Pancreas (tissue), 10 donors: ENCODE data around the gene CD69. TPM values are rescaled to one million over a fixed set of nuclear protein-coding genes. Genes with fewer than 3 reads are reported as not detected.

Experiments used
- ATAC-seq, 4 donors: fragments of 200-7000 bp; cut with Tn5 transposase; one replicate each; pipeline versions ENCODE4 v1.8.0 to v1.9.1; 2020; ENCODE audit warnings: mild to moderate bottlenecking in 4 of 4, moderate library complexity in 4 of 4
- DNase-seq, 6 donors: peaks; one replicate each; pipeline ENCODE4 v3.0.0-alpha.2; 2020
- FAIRE-seq: peaks from 2 replicates; lab custom pipeline; 2012; peaks lifted over from hg19 to GRCh38; lab: Jason Lieb, UNC
- H3K27ac ChIP-seq, 4 donors: fragments of 200-600 bp; sonication (generic); 1 replicate in 3 of 4; 2 replicates in 1 of 4; pipeline versions ENCODE4 v1.5.0 to v1.8.0; 2020
- H3K27me3 ChIP-seq, 4 donors: fragments of 200-600 bp; one replicate each; pipeline ENCODE4 v1.8.0; 2021
- H3K36me3 ChIP-seq, 3 donors: fragments of 200-600 bp; sonication (generic) in 1 of 3; one replicate each; pipeline versions ENCODE4 v1.5.0 to v1.8.0; 2020 to 2021
- H3K4me1 ChIP-seq, 3 donors: fragments of 200-600 bp; one replicate each; pipeline ENCODE4 v1.8.0; 2021
- H3K4me3 ChIP-seq, 4 donors: fragments of 200-600 bp; sonication (generic) in 2 of 4; one replicate each; pipeline versions ENCODE4 v1.5.0 to v1.8.0; 2020 to 2021
- H3K9me3 ChIP-seq, 4 donors: fragments of 200-600 bp; one replicate each; pipeline ENCODE4 v1.8.0; 2021
- WGBS, 2 donors: extraction: QIAGEN DNeasy Blood & Tissue Kit; methylation state at CpG; one replicate each; pipeline ENCODE4 v1.1.7; 2013; 5-methylcytosine and 5-hydroxymethylcytosine counted together
- intact Hi-C, 3 donors: fragments of 100-400 bp; cut with DNase I; formaldehyde crosslinking; loops; one replicate each; pipeline versions ENCODE4 v1.11.1 to v1.14.2; 2022
- polyA plus RNA-seq, 2 donors: library from polyadenylated mRNA; stranded (reverse); fragments of 200-250 nt; gene quantifications; one replicate each; pipeline ENCODE4 v1.2.3, GENCODE V29; 2013
- total RNA-seq, 6 donors: library from RNA; stranded (reverse); fragmentation: NEBNext Ultra II Directional in 4 of 6; extraction: Animal tissue kit (Norgen Biotek cat#: 25700) in 4 of 6; gene quantifications; one replicate each; pipeline versions ENCODE4 v1.2.1 to v1.2.4, GENCODE V29; 2021 to 2023
- TF ChIP-seq, protein P1 (sequence below), 4 donors: fragments of 200-600 bp; sonication (generic) in 3 of 4; IDR thresholded peaks; one replicate each; pipeline versions ENCODE4 v1.5.0 to v1.8.0; 2021; ENCODE audit warnings: antibody characterized with exemption in 4 of 4
- donor health status: healthy with polysubstance abuse.
- donor health status: DM: no; HTN: no; CAD: no; lungs with moderate emphysema.
- donor health status: DM: no; HTN: no; CAD: no.
- donor health status: control.
- donor health status: control.
- donor health status: Bipolar disorder and iron deficiency.
- donor health status: DM: yes; HTN: yes; CAD: no.
- donor health status: DM: no; HTN: no; CAD: no.
- donor health status: DM: no; HTN: no; CAD: no.
- donor health status: DM: yes; HTN: yes; CAD: no.

CD69 gene
- total and polyA plus RNA-seq, 8 donors: 0.12 to 1.9 (median 0.48) TPM

DNA sequence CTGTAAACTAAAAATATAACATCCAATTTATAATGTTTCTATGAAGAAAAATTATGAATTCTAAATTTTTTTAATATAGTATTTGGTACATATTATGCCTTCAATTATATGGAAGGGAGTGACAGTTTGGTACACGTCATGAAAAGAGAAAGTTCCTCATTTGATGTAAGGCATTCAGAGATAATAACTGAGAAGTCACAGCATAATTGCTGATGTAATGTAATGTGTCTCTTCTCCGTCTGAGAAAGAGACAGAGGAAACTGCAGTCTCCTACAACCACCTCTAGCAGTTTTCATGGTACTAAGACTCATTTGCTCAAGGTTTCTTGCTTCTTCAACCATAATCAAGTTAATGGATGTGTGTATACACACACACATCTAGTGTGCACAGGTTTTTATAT lies 2.3 kb upstream of the CD69 start:
- TF ChIP-seq, protein P1, sequence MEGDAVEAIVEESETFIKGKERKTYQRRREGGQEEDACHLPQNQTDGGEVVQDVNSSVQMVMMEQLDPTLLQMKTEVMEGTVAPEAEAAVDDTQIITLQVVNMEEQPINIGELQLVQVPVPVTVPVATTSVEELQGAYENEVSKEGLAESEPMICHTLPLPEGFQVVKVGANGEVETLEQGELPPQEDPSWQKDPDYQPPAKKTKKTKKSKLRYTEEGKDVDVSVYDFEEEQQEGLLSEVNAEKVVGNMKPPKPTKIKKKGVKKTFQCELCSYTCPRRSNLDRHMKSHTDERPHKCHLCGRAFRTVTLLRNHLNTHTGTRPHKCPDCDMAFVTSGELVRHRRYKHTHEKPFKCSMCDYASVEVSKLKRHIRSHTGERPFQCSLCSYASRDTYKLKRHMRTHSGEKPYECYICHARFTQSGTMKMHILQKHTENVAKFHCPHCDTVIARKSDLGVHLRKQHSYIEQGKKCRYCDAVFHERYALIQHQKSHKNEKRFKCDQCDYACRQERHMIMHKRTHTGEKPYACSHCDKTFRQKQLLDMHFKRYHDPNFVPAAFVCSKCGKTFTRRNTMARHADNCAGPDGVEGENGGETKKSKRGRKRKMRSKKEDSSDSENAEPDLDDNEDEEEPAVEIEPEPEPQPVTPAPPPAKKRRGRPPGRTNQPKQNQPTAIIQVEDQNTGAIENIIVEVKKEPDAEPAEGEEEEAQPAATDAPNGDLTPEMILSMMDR (IDR thresholded peaks at IDR 0.05): no peak
- Histone ChIP-seq H3K27ac (no peak overlapping the region), H3K27me3 (no peaks in the 10 kb centered on the region), H3K4me3 (no peak overlapping the region), H3K36me3 (no peaks in the 10 kb centered on the region), H3K4me1 (peaks cover 0 to 6% (median 0%) of the 10 kb centered on the region in 3 donors), H3K9me3 (no peaks in the 10 kb centered on the region)
- peak in 1 of 4 donors; percentile 21 for ATAC-seq
- intact Hi-C loops: no loop called here
- 69 to 84% methylated on average over 2 of the region's 2 CpGs for WGBS, 2 donors
- no peak for FAIRE-seq
- no peak for DNase-seq

GRCh38 chr12:9762369-9762768 lies 1.7 kb upstream of the CD69 start:
- Histone ChIP-seq H3K9me3 (no peaks in the 10 kb centered on the region), H3K27me3 (no peaks in the 10 kb centered on the region), H3K36me3 (no peaks in the 10 kb centered on the region), H3K4me1 (peaks cover 0 to 6% (median 0%) of the 10 kb centered on the region in 3 donors), H3K4me3 (no peak overlapping the region), H3K27ac (no peak overlapping the region)
- 87 to 93% methylated on average over 5 of the region's 5 CpGs for WGBS, 2 donors
- no peak for ATAC-seq
- TF ChIP-seq, protein P1 (IDR thresholded peaks at IDR 0.05): no peak
- FAIRE-seq: no peak
- intact Hi-C loops: no loop called here
- DNase-seq: no peak

- Histone ChIP-seq H3K36me3 (no peaks in the 10 kb centered on the region), H3K27me3 (no peaks in the 10 kb centered on the region), H3K4me1 (peaks cover 0 to 6% (median 0%) of the 10 kb centered on the region in 3 donors), H3K4me3 (no peak overlapping the region), H3K9me3 (no peaks in the 10 kb centered on the region), H3K27ac (no peak overlapping the region)
- intact Hi-C loops: no loop called here
- TF ChIP-seq, protein P1 (IDR thresholded peaks at IDR 0.05): no peak
- FAIRE-seq: no peak
- 71 to 76% methylated on average over 4 of the region's 4 CpGs for WGBS, 2 donors
- no peak for DNase-seq
- ATAC-seq: peak in 2 of 4 donors; percentile 35 to 52
Measured at GRCh38 chr12:9761419-9761781, 699 bp upstream of the CD69 start.

- Histone ChIP-seq H3K4me3 (no peak overlapping the region), H3K27ac (no peak overlapping the region), H3K9me3 (no peaks in the 10 kb centered on the region), H3K27me3 (no peaks in the 10 kb centered on the region), H3K4me1 (peaks cover 0 to 6% (median 0%) of the 10 kb centered on the region in 3 donors), H3K36me3 (no peaks in the 10 kb centered on the region)
- ATAC-seq (no peak), FAIRE-seq (no peak), DNase-seq (no peak)
- TF ChIP-seq, protein P1 (IDR thresholded peaks at IDR 0.05): no peak
- 73 to 97% methylated on average over 1 of the region's 1 CpG for WGBS, 2 donors
- intact Hi-C loops: no loop called here
Measured at GRCh38 chr12:9760120-9760519, 581 bp downstream of the CD69 start.

- H3K9me3 ChIP-seq: no peaks in the 10 kb centered on the region
- no peaks in the 10 kb centered on the region for H3K27me3 ChIP-seq
- H3K4me1 ChIP-seq: peaks cover 0 to 6% (median 0%) of the 10 kb centered on the region in 3 donors
- H3K36me3 ChIP-seq: no peaks in the 10 kb centered on the region
- TF ChIP-seq, protein P1 (IDR thresholded peaks at IDR 0.05): no peak
- 81 to 84% methylated on average over 1 of the region's 1 CpG for WGBS, 2 donors
- intact Hi-C loops: loop anchor here in 2 of 3 donors (10.0 kb wide), 1 partner anchor 165 kb away; no protein-coding TSS in a partner anchor
- no peak for ATAC-seq
- H3K4me3 ChIP-seq: peak overlapping the region in 1 of 4 donors; percentile 2
- H3K27ac ChIP-seq: no peak overlapping the region
- FAIRE-seq: no peak
- DNase-seq: no peak
Measured at GRCh38 chr12:9759694-9760093, 1.0 kb downstream of the CD69 start.
